ENCODE data around the gene SLC44A5. TPM values are rescaled to one million over a fixed set of nuclear protein-coding genes. Genes with fewer than 3 reads are reported as not detected.

Gene SLC44A5
- total and polyA plus RNA-seq, 10 of the 15 experiments (the other 5 are each of a cell fraction or from before 2014, with no cell fraction given), result 0.04 to 1.3 TPM; not detected in 8

GRCh38 chr1:75559136-75559535, 51.8 kb downstream of the SLC44A5 start:
- ATAC-seq, result no peak
- no peak for FAIRE-seq
- CTCF ChIA-PET, result no interaction called here
- intact Hi-C loops (cut with micrococcal nuclease; ENCODE audit: unreplicated experiment), result no loop called here
- POLR2A ChIA-PET, result no interaction called here
- Histone ChIP-seq H3K27me3 (replicated peaks in 1 of 2; ENCODE audit: control insufficient read depth in 2 of 2, insufficient read depth in 2 of 2, low read length in 1 of 2) (no peaks in the 10 kb centered on the region), H3K36me3 (ENCODE audit: control insufficient read depth in 2 of 2, insufficient read depth in 2 of 2, low read length in 1 of 2) (no peaks in the 10 kb centered on the region), H3K27ac (ENCODE audit: control insufficient read depth, insufficient read depth) (no peak overlapping the region), H3K4me1 (ENCODE audit: control insufficient read depth, insufficient read depth, low read length) (no peaks in the 10 kb centered on the region), H3K9me3 (replicated peaks; ENCODE audit: control insufficient read depth, insufficient read depth, low read length) (no peaks in the 10 kb centered on the region), H3K4me2 (ENCODE audit: control insufficient read depth, insufficient read depth) (no peak overlapping the region), H3K79me2 (ENCODE audit: control insufficient read depth, insufficient read depth, low read length) (no peaks in the 10 kb centered on the region), H2AFZ (ENCODE audit: control insufficient read depth, low read depth, low read length) (no peak overlapping the region), H3K4me3 (no peak overlapping the region), H3K9ac (ENCODE audit: control insufficient read depth, insufficient read depth, low read length) (no peak overlapping the region), H4K20me1 (ENCODE audit: control insufficient read depth, insufficient read depth) (no peaks in the 10 kb centered on the region)
- SMC1A ChIA-PET (ENCODE audit: uncharacterized antibody, unreplicated experiment), result no interaction called here
- RAD21 ChIA-PET (ENCODE audit: unreplicated experiment), result no interaction called here
- BruUV-seq (replicated peaks), result no TSS peak
- no peak for DNase-seq (ENCODE audit: low read depth, low spot score)
- 86% methylated on average over 2 of the region's 2 CpGs for WGBS (ENCODE audit: insufficient coverage, insufficient replicate concordance, low lambda C conversion rate, missing lambda C conversion rate)
- in situ Hi-C loops (cut with MboI), result no loop called here
- no peak for TF ChIP-seq MTA2 (IDR thresholded peaks at IDR 0.05; ENCODE audit: low read depth)
- TF ChIP-seq JUNB (IDR thresholded peaks at IDR 0.05), result no peak
- TF ChIP-seq EP300 (IDR thresholded peaks at IDR 0.05; ENCODE audit: borderline replicate concordance in 1 of 2, control insufficient read depth in 1 of 2, low read depth in 2 of 2, low read length in 2 of 2), result no peak
- TF ChIP-seq NFYA (IDR thresholded peaks at IDR 0.05; ENCODE audit: borderline replicate concordance, low read depth, low read length), result no peak
- TF ChIP-seq IKZF1 (conservative IDR thresholded peaks at IDR 0.05), result no peak
- TF ChIP-seq POLR2A (IDR thresholded peaks at IDR 0.05; ENCODE audit: low read depth, low read length), result no peak
- TF ChIP-seq EED (IDR thresholded peaks at IDR 0.05; ENCODE audit: low read depth), result no peak
- TF ChIP-seq SMC3 (IDR thresholded peaks at IDR 0.05; ENCODE audit: borderline replicate concordance, low read length), result no peak
- TF ChIP-seq MLLT1 (IDR thresholded peaks at IDR 0.05), result no peak
- TF ChIP-seq SUZ12 (IDR thresholded peaks at IDR 0.05; ENCODE audit: unreplicated experiment), result no peak
- TF ChIP-seq MEF2B (IDR thresholded peaks at IDR 0.05; ENCODE audit: partially characterized antibody, poor library complexity, severe bottlenecking), result no peak
- TF ChIP-seq SKIL (IDR thresholded peaks at IDR 0.05; ENCODE audit: low read depth, poor library complexity, severe bottlenecking), result no peak
- no peak for TF ChIP-seq IRF5 (IDR thresholded peaks at IDR 0.05; ENCODE audit: borderline replicate concordance)
- TF ChIP-seq POLR2AphosphoS5 (IDR thresholded peaks at IDR 0.05; ENCODE audit: low read length), result no peak
- no peak for TF ChIP-seq YBX1 (IDR thresholded peaks at IDR 0.05)
- TF ChIP-seq TARDBP (IDR thresholded peaks at IDR 0.05; ENCODE audit: borderline replicate concordance), result no peak

Data from GM12878 (cell line).